H1 (cell line): Measurements from ENCODE around the gene CAGE1. TPM values are rescaled to one million over a fixed set of nuclear protein-coding genes. Genes with fewer than 3 reads are reported as not detected.

ENCODE experiments used
- SIN3A ChIP-seq, 2 experiments: IDR thresholded peaks in 1 of 2; conservative IDR thresholded peaks in 1 of 2; 2 replicates each; pipeline ENCODE4 v1.6.1; 2011 to 2012; ENCODE audit warnings: low read length in 2 of 2, improper control_type of control experiment in 1 of 2, low read depth in 1 of 2, mild to moderate bottlenecking in 1 of 2
- USF2 ChIP-seq: IDR thresholded peaks from 2 replicates; pipeline ENCODE4 v1.6.1; 2011; ENCODE audit warnings: low read length, improper control_type of control experiment
- polyA plus RNA-seq, 7 experiments: library from polyadenylated mRNA; depleted of rRNA in 3 of 7; stranded (reverse) in 5 of 7; unstranded in 2 of 7; fragments of >200 nt in 5 of 7; fragments of 200-250 nt in 2 of 7; gene quantifications; 1 replicate in 5 of 7; 2 replicates in 1 of 7; 4 replicates in 1 of 7; pipeline versions ENCODE4 v1.2.1 to v1.2.3, GENCODE V29; 2011 to 2013; ENCODE audit warnings: missing spikeins in 2 of 7, mixed read lengths in 2 of 7
- total RNA-seq: library from RNA; stranded (reverse); fragmentation: NEBNext Ultra II Directional; extraction: Animal tissue kit (Norgen Biotek cat#: 25700); gene quantifications from 2 replicates; pipeline ENCODE4 v1.2.1, GENCODE V29; 2021

CAGE1 gene
- total and polyA plus RNA-seq, 2 of the 8 experiments (the other 6 are each of a cell fraction or from before 2014, with no cell fraction given): 0.09 TPM; not detected in 1

- TF ChIP-seq SIN3A (conservative IDR thresholded peaks at IDR 0.05 in 1 of 2, IDR thresholded peaks at IDR 0.05 in 1 of 2; ENCODE audit: low read depth in 1 of 2, low read length in 2 of 2) (no peak), USF2 (no peak)
- TF ChIP-seq, all 59 proteins: peak for 0
Measured at GRCh38 chr6:7283676-7284075, 105.9 kb downstream of the CAGE1 start (continued).
